GM21528 (cell line): ENCODE results near the gene NDUFB8.

Experiments used
- ATAC-seq: cut with Tn5 transposase; IDR thresholded peaks from one replicate; pipeline ENCODE4 v1.9.1; 2021; ENCODE audit warnings: mild to moderate bottlenecking, moderate library complexity; ENCODE audit not compliant: unreplicated experiment, low FRiP score

Gene NDUFB8

GRCh38 chr10:100508691-100509150 is 20.9 kb downstream of the NDUFB8 start:
- no peak for ATAC-seq

GRCh38 chr10:100508266-100508665 is 21.4 kb downstream of the NDUFB8 start:
- no peak for ATAC-seq

GRCh38 chr10:100507357-100507732 is 22.3 kb downstream of the NDUFB8 start:
- ATAC-seq, result no peak

DNA sequence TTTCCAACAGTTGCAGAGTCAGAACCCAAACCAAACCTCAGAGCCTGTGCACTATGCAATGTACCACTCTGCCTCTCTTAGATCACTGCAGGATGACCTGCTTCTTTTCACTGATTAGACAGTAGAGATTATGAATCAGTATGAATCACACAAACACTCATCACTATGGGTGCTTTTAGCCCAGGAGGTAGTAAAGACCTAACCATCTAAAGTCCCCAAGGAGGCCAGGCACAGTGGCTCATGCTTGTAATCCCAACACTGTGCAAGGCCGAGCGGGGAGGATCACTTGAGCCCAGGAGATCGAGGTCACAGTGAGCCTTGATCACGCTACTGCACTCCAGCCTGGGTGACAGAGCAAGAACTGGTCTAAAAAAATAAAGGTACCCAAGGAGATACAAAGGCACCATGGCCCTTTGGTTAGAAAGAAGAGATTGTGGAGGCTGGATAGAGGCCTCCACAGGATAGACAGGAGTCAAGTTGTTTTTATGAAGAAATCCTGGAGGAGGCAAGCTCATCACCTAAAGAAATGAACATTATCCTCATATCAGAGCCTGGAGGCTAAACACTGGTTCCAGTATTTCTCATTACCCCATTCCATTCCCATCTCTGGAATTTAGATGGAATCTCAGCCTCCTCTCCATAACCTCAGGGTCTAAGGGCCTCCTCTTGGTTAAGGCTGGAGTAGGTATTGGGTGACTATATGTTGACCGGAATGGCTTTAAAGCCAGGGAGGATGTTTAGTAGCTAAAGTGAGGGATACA is 22.9 kb downstream of the NDUFB8 start:
- ATAC-seq, result no peak

- ATAC-seq, result no peak
Observed at GRCh38 chr10:100505164-100505563, 24.5 kb downstream of the NDUFB8 start.

DNA sequence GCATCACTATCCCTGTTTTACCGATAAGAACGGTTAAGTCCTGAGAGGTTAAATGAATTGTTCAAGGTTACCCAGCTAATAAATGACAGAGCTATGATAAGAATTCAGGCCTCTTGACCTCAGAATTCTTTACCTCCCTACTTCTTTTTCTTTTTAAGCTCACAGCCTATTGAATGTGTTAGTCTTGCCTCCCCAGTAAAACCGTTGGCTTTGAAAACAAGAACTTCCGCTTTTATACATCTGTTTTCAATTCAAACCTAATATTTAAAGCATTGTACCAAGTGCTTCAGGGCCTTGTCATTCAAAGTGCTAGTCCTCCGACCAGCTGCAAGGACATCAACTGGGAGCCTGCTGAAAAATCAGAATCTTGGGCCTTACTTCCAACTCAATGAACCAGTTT is 25.6 kb downstream of the NDUFB8 start:
- no peak for ATAC-seq

GRCh38 chr10:100502926-100503494 is 26.7 kb downstream of the NDUFB8 start:
- ATAC-seq, result no peak

- ATAC-seq, result no peak
Observed at GRCh38 chr10:100501423-100501822, 28.2 kb downstream of the NDUFB8 start.

DNA sequence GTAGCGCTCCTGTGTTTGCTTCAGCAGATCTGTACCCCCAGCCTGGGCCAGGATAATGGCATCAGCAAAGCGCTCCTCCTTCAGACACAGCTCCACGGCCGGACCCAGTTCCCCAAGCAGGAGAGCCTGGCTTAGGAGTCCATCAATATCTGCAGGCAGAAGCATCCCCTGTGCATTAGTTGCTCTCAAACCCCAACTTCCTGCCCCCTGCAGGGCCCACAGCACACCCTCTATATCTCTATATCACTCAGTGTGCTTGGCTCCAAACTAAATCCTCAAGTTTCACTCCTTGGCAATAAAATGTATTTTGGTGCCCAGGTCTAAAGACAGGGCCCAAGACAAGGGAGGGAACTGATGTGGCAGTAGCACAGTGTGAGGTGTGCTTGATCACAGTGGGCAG is 31.6 kb downstream of the NDUFB8 start:
- no peak for ATAC-seq

DNA sequence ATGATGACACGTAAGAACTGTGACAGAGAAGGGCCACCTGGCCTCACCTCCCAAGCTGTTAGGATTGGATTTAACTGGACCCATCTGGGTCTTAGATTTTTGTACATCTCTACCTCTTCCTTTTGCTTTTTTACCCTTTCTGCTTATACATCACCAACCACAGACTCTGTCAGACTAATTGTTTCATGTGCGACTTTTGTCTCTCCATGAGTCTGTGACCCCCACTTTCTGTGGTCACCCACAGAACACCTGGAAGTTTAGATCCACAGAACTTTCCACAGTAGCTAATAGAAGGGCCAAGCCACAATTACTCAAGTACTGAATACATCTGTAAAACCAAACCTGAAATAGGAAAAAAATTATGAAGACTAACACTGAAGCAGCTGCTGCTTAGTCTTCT is 33.1 kb downstream of the NDUFB8 start:
- no peak for ATAC-seq

- no peak for ATAC-seq
Observed at GRCh38 chr10:100490531-100490930, 39.1 kb downstream of the NDUFB8 start.

GRCh38 chr10:100489396-100489795 is 40.3 kb downstream of the NDUFB8 start:
- ATAC-seq, result no peak

DNA sequence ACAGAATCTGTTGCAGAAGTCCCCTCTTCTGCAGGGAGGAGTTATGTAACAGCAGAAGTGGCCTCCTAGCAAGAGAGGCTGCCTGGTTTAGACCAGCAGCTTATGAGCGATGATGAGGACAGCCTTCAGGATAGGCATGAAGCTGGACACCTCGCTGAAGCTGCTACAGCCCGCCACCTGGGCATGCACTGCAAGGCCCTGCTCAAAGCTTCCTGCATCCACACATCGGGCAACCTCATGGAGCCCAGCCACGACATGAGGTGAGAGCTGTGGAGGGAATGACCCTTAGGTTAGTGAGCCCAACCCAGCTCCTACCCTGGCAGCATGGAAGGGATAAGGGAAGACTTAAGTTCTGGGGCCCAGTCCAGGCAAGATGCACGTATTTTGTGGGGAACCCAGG is 42.1 kb downstream of the NDUFB8 start:
- ATAC-seq, result no peak

DNA sequence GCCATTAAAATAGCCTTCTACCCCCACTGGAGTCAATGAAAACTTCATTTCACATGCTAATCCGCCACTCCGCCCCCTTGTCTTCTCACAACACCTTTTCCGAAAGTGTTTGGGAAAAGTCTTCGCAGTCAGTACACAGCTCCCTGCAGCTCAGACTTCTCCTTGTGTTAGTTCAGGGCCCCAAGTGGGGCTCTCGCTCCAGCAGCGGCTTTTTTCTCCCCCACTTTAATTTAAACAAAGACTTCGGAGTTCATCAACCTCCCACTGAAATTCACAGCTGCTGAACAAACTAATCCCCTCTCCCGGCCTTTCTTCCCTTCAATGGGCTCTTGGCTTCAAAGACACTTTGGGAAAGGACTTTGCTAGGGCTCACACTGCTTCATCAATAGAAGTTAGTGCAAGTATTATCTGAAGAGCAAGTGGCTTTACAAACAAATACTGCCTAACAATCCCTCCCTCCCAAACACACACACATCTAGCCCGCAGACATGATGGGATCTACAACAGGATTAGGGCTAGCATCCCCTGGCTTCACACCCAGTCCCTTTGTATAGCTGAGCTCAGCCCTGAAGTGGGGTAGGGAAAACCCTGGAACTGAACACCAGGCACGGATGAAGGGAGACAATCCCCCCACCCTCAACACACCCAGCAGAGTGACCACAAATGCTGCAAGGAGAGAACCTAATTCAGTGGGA is 43.7 kb downstream of the NDUFB8 start:
- ATAC-seq, result no peak

GRCh38 chr10:100485366-100485765 is 44.3 kb downstream of the NDUFB8 start:
- no peak for ATAC-seq

DNA sequence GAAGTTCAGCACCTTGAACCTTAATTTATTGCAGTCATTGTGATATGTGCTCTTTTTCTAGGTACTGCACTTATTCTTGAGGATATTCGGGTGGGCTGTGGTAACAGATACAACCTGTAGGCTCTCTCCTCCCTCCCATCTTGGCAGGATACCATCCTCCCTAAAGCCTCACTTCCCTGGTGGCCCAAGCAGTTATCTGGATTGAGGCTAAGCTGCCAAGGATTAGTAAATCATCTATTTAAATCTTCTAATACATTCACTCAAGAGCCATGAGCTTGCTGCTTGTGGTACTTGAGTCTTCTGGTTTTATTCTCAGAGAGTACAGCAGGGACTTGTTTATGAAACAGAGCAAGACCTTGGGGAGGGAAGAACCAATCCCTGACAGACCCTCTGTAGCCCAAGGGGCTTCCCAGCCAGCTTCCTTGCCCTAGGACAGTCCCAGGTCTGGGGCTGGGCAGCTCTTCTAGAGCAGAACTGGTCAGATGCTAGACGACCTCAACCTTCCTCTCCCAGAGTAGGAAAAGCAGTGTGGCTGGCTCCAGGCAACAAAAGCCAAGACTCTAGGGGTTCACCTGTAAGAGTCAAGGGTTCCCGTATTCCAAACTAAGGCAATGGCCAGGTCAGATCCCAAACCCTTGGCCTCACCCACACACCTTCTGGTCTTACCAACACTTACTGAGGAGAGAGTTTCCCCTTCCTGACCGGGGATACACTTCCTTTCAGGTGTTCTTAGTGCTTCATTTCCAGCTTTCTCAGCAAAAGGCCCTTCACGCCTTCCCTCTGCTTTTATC is 45.6 kb downstream of the NDUFB8 start:
- no peak for ATAC-seq

DNA sequence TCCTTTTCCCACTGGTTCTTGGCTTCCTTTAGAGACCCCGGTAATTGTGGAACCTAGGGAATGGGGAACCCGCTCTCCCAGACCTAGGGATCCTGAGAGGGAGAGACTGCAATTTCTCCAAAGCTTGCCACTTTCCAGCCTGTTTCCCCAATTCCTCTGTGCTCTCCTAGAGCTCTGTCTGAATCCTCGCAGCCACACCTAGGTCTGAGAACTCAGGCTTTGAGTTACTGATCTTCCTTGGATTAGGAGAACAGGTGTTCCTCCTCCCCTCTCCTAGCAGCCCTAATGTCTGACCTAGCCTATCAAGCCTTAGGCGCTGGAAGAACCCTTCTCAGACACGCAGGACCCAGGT is 46.9 kb downstream of the NDUFB8 start:
- no peak for ATAC-seq

- ATAC-seq, result peak; percentile 32
Observed at GRCh38 chr10:100482181-100482833, 47.4 kb downstream of the NDUFB8 start.

GRCh38 chr10:100481462-100482081 is 48.1 kb downstream of the NDUFB8 start:
- peak; percentile 97 for ATAC-seq

DNA sequence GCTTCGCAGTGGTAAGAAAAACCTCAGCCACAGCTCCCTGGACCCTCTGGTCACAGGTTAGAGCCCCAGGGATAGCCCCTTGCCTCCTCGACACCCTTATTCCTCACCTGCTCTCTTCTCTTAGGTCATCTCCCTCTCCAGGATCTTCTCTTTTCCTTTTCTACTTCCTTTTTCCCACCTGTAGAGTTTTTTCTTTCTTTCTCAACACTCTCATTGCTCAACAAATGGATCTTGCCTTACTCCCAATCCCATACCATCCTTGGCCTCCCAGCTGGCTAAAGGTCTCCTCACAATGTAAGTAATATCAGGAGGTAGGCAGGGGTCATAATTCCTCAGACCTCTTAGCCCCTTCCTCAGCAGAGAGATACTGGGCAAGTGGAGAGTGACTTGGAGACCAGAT is 49.7 kb downstream of the NDUFB8 start:
- ATAC-seq, result no peak
